Esophagus muscularis mucosa (tissue), 2 donors: Measurements from ENCODE around the gene FRAS1.

Experiments used
- POLR2A ChIP-seq: fragments of 450-650 bp; IDR thresholded peaks from one replicate; pipeline ENCODE4 v1.6.1; 2017; ENCODE audit warnings: antibody characterized with exemption, moderate library complexity, mild to moderate bottlenecking, low read depth
- POLR2AphosphoS5 ChIP-seq, 2 donors: sonication (generic); formaldehyde crosslinking; IDR thresholded peaks; one replicate each; pipeline ENCODE4 v1.6.1; 2017; ENCODE audit warnings: antibody characterized with exemption in 2 of 2

- TF ChIP-seq POLR2A (no peak), POLR2AphosphoS5 (IDR thresholded peaks at IDR 0.05) (no peak)
Observed at GRCh38 chr4:78247536-78248285, 190.6 kb downstream of the FRAS1 start.
